GM12878 (cell line): ENCODE results near the gene OFD1.

Experiments
- DPF2 ChIP-seq: fragments of 450-650 bp; IDR thresholded peaks from 2 replicates; pipeline ENCODE4 v1.6.1; 2017; ENCODE audit warnings: mild to moderate bottlenecking
- EP300 ChIP-seq, 2 experiments: fragments of 150-350 bp in 1 of 2; IDR thresholded peaks; 2 replicates each; pipeline ENCODE4 v1.6.1; 2011 to 2012; ENCODE audit warnings: low read depth in 2 of 2, low read length in 2 of 2, borderline replicate concordance in 1 of 2, improper control_type of control experiment in 1 of 2, inconsistent platforms in 1 of 2; ENCODE audit not compliant: control insufficient read depth in 1 of 2

GRCh38 chrX:13786048-13786447 is 51.5 kb downstream of the OFD1 start:
- TF ChIP-seq DPF2 (no peak), EP300 (IDR thresholded peaks at IDR 0.05; ENCODE audit: borderline replicate concordance in 1 of 2, control insufficient read depth in 1 of 2, low read depth in 2 of 2, low read length in 2 of 2) (no peak)
